HG03558 (cell line): ENCODE data around the gene SLC25A44.

Experiments used
- ATAC-seq: cut with Tn5 transposase; IDR thresholded peaks from one replicate; pipeline ENCODE4 v1.9.1; 2021; ENCODE audit warnings: moderate number of reproducible peaks; ENCODE audit not compliant: unreplicated experiment; ENCODE audit errors: extremely low read depth

Gene SLC25A44

GRCh38 chr1:156193488-156194299, at the start of gene SLC25A44:
Gene SLC25A44, plus strand, starts transcription at chr1:156194104. Its CDS starts 5,744 bp downstream, at chr1:156199848.
- ATAC-seq: peak; percentile 86

- ATAC-seq: no peak
These were observed 49.2 kb upstream of the SLC25A44 start for GRCh38 chr1:156144742-156145141.

- no peak for ATAC-seq
These were observed 48.3 kb upstream of the SLC25A44 start for GRCh38 chr1:156145650-156146019.

GRCh38 chr1:156146020-156146768, 47.7 kb upstream of the SLC25A44 start:
- no peak for ATAC-seq

GRCh38 chr1:156146769-156147405, 47.0 kb upstream of the SLC25A44 start:
- ATAC-seq: no peak

GRCh38 chr1:156148216-156148615, 45.7 kb upstream of the SLC25A44 start:
- ATAC-seq: no peak

GRCh38 chr1:156149374-156150332, 44.3 kb upstream of the SLC25A44 start:
- ATAC-seq: no peak

GRCh38 chr1:156150333-156151011, 43.4 kb upstream of the SLC25A44 start:
- ATAC-seq: no peak

GRCh38 chr1:156151093-156151688, 42.7 kb upstream of the SLC25A44 start:
- no peak for ATAC-seq

GRCh38 chr1:156152628-156153027, 41.3 kb upstream of the SLC25A44 start:
- no peak for ATAC-seq

- no peak for ATAC-seq
These were observed 40.5 kb upstream of the SLC25A44 start, which contains the start of gene SEMA4A for GRCh38 chr1:156153362-156153761. Gene SEMA4A, plus strand, starts transcription at chr1:156153585. Its CDS starts 994 bp downstream, at chr1:156154579.

GRCh38 chr1:156154317-156154749, 39.6 kb upstream of the SLC25A44 start:
- ATAC-seq: no peak

- ATAC-seq: no peak
These were observed 38.0 kb upstream of the SLC25A44 start for GRCh38 chr1:156155756-156156510.

- ATAC-seq: no peak
These were observed 36.4 kb upstream of the SLC25A44 start for GRCh38 chr1:156157506-156157905.

- no peak for ATAC-seq
These were observed 35.9 kb upstream of the SLC25A44 start for GRCh38 chr1:156157966-156158365.

- ATAC-seq: no peak
These were observed 33.7 kb upstream of the SLC25A44 start for GRCh38 chr1:156160000-156160742.

GRCh38 chr1:156160743-156161171, 33.1 kb upstream of the SLC25A44 start:
- ATAC-seq: no peak
